Measurements from ENCODE around the gene NAALADL1.

The NAALADL1 gene

GRCh38 chr11:65047581-65048422 lies 10.6 kb downstream of the NAALADL1 start:
- peaks cover 4% of the 10 kb centered on the region for H3K36me3 Mint-ChIP-seq
- peak overlapping the region; percentile 71 for H3K27ac Mint-ChIP-seq
- H3K4me1 Mint-ChIP-seq: peaks cover 14% of the 10 kb centered on the region
- DNase-seq (ENCODE audit: low spot score in 2 of 2) (no peak), ATAC-seq (ENCODE audit: low read depth) (peak; percentile 69)
- no peaks in the 10 kb centered on the region for H3K9me3 Mint-ChIP-seq
- H3K4me3 Mint-ChIP-seq: peak overlapping the region; percentile 87
- peaks cover 2% of the 10 kb centered on the region for H3K27me3 Mint-ChIP-seq

DNA sequence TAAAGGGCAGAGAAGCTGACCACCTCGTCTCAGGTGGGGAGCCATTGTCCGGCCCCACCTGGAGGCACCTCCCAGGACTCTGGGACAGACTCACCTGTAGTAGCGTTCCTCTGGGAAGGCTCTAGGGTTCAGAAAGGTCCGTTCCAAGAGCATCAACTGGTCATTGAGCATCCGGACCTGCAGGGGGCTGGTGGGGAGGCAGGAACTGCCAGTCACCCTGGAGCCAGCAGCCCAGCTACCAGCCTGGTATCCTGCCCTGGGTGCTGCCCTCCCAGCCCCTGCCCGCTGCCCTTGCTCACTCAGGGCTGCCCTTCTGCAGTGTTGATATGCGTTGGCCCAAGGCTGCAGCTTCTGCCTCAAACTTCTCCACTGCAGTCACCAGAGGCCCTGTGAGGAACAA lies 12.6 kb downstream of the NAALADL1 start:
- Mint-ChIP-seq H3K9me3 (no peaks in the 10 kb centered on the region), H3K27ac (no peak overlapping the region), H3K4me3 (no peak overlapping the region), H3K4me1 (peaks cover 16% of the 10 kb centered on the region), H3K27me3 (peaks cover 2% of the 10 kb centered on the region), H3K36me3 (peaks cover 4% of the 10 kb centered on the region)
- ATAC-seq (ENCODE audit: low read depth) (no peak), DNase-seq (ENCODE audit: low spot score in 2 of 2) (no peak)

DNA sequence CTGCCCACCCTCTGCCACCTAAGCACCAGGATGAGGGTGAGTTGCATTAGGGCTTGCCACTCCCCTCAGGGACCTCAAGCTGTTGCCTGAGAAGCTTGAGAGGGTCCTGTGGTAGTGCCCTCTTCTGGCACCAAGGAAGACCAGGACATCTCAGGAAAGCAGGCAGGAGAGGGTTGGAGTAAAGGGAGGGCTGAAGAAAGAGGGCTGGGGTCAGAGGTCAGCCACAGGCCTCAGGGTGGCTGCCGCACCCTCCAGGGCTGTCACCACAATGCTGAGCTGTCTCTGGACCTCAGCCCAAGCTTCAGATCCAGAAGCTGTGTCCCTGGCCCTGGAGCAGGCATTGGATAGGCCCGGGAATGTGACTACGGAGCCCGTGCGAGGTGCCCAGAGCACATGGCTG lies 13.3 kb downstream of the NAALADL1 start:
- peaks cover 4% of the 10 kb centered on the region for H3K36me3 Mint-ChIP-seq
- peaks cover 16% of the 10 kb centered on the region for H3K4me1 Mint-ChIP-seq
- H3K27ac Mint-ChIP-seq: no peak overlapping the region
- no peak overlapping the region for H3K4me3 Mint-ChIP-seq
- DNase-seq (ENCODE audit: low spot score in 2 of 2) (no peak), ATAC-seq (ENCODE audit: low read depth) (no peak)
- H3K27me3 Mint-ChIP-seq: peaks cover 2% of the 10 kb centered on the region
- H3K9me3 Mint-ChIP-seq: no peaks in the 10 kb centered on the region

- peaks cover 4% of the 10 kb centered on the region for H3K36me3 Mint-ChIP-seq
- DNase-seq (ENCODE audit: low spot score in 2 of 2) (no peak), ATAC-seq (ENCODE audit: low read depth) (no peak)
- H3K9me3 Mint-ChIP-seq: no peaks in the 10 kb centered on the region
- H3K27ac Mint-ChIP-seq: peak overlapping the region; percentile 6
- peaks cover 16% of the 10 kb centered on the region for H3K4me1 Mint-ChIP-seq
- H3K4me3 Mint-ChIP-seq: no peak overlapping the region
- peaks cover 2% of the 10 kb centered on the region for H3K27me3 Mint-ChIP-seq
Measured at GRCh38 chr11:65043881-65044501, 14.4 kb downstream of the NAALADL1 start.

GRCh38 chr11:65042891-65043290 lies 15.5 kb downstream of the NAALADL1 start:
- Mint-ChIP-seq H3K4me1 (peaks cover 18% of the 10 kb centered on the region), H3K27ac (no peak overlapping the region), H3K4me3 (peak overlapping the region; percentile 83)

DNA sequence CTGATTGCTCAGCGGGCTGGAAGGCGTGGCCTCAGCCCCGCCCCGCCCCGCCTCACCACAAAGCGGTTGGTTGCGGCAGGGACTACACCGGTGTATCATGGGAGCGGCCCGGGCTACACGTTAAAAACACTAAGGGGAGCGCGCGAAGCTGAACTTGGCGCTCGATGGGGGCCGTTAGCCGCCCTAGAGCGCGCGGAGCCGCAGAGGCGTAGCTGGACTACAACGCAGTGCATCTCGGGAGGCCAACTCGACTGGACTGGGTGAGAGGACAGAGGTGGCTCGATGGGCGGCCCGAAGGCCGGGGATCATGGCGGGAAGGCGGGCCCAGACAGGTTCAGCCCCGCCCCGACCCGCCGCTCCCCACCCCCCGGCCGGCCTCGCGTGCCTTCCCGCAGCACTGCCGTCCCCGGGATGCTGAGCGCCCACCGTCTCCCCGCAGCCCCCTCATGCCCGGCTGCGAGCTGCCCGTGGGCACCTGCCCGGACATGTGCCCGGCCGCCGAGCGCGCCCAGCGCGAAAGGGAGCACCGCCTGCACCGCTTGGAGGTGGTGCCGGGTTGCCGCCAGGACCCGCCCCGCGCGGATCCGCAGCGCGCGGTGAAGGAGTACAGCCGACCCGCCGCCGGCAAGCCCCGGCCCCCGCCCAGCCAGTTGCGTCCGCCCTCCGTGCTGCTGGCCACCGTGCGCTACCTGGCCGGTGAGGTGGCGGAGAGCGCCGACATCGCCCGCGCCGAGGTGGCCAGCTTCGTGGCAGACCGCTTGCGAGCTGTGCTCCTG lies 17.3 kb downstream of the NAALADL1 start, which contains the start of gene SAC3D1:
TSS of gene SAC3D1 (plus strand) at position 364 of the 776 bp plus-strand sequence. CDS start at position 447, 83 bp downstream.
- DNase-seq (ENCODE audit: low spot score in 2 of 2) (peak; percentile 74 to 85), ATAC-seq (ENCODE audit: low read depth) (peak; percentile 87)
- Mint-ChIP-seq H3K4me3 (peak within 1 kb of the TSS; percentile 96), H3K4me1 (peaks cover 7% of the 10 kb centered on the region), H3K36me3 (peaks cover 8% of the 10 kb centered on the region), H3K9me3 (no peaks in the 10 kb centered on the region), H3K27ac (peak within 1 kb of the TSS; percentile 82), H3K27me3 (no peaks in the 10 kb centered on the region)

More at GRCh38 chr11:65042891-65043290, 15.5 kb downstream of the NAALADL1 start:
- ATAC-seq (ENCODE audit: low read depth): no peak
- Mint-ChIP-seq H3K36me3 (peaks cover 4% of the 10 kb centered on the region), H3K27me3 (peaks cover 2% of the 10 kb centered on the region), H3K9me3 (no peaks in the 10 kb centered on the region)
- no peak for DNase-seq (ENCODE audit: low spot score in 2 of 2)

- peaks cover 8% of the 10 kb centered on the region for H3K36me3 Mint-ChIP-seq
Measured at GRCh38 chr11:65040520-65040846, 17.9 kb downstream of the NAALADL1 start.

GRCh38 chr11:65036931-65037330 lies 21.4 kb downstream of the NAALADL1 start:
- DNase-seq (ENCODE audit: low spot score in 2 of 2) (no peak), ATAC-seq (ENCODE audit: low read depth) (no peak)
- no peaks in the 10 kb centered on the region for H3K9me3 Mint-ChIP-seq
- H3K4me3 Mint-ChIP-seq: no peak overlapping the region
- peaks cover 7% of the 10 kb centered on the region for H3K4me1 Mint-ChIP-seq
- H3K36me3 Mint-ChIP-seq: peaks cover 9% of the 10 kb centered on the region
- no peaks in the 10 kb centered on the region for H3K27me3 Mint-ChIP-seq
- no peak overlapping the region for H3K27ac Mint-ChIP-seq

More at GRCh38 chr11:65040520-65040846, 17.9 kb downstream of the NAALADL1 start:
- ATAC-seq (ENCODE audit: low read depth): no peak
- Mint-ChIP-seq H3K27me3 (no peaks in the 10 kb centered on the region), H3K4me3 (peak overlapping the region; percentile 96), H3K4me1 (peaks cover 7% of the 10 kb centered on the region), H3K9me3 (no peaks in the 10 kb centered on the region), H3K27ac (peak overlapping the region; percentile 82)
- DNase-seq (ENCODE audit: low spot score in 2 of 2): no peak

GRCh38 chr11:65035579-65035978 lies 22.8 kb downstream of the NAALADL1 start:
- DNase-seq (ENCODE audit: low spot score in 2 of 2): no peak
- Mint-ChIP-seq H3K27me3 (no peaks in the 10 kb centered on the region), H3K4me1 (peaks cover 4% of the 10 kb centered on the region), H3K9me3 (no peaks in the 10 kb centered on the region), H3K4me3 (no peak overlapping the region), H3K27ac (no peak overlapping the region), H3K36me3 (peaks cover 9% of the 10 kb centered on the region)
- no peak for ATAC-seq (ENCODE audit: low read depth)

DNA sequence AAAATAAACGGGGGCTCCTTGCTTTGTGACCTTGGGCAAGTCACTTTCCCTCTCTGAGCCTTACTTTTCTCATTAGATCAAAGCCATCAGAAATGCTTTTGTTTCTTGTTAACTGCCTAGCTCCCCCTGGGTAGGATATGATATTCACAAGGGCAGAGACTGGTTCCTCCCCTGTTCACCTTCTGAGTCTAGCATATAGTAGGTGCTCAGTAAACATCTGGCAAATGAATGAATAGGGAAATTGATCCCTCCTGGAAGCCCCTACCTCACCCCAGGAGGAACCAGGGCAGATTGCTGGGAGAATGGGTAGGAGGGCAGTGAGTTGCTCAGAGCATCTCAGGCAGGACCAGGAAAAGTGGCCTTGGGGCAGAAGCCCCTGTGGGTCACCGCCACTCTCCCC lies 23.9 kb downstream of the NAALADL1 start:
- no peaks in the 10 kb centered on the region for H3K27me3 Mint-ChIP-seq
- H3K36me3 Mint-ChIP-seq: peaks cover 9% of the 10 kb centered on the region
- DNase-seq (ENCODE audit: low spot score in 2 of 2): no peak
- no peaks in the 10 kb centered on the region for H3K9me3 Mint-ChIP-seq
- H3K4me1 Mint-ChIP-seq: peaks cover 4% of the 10 kb centered on the region
- no peak overlapping the region for H3K4me3 Mint-ChIP-seq
- H3K27ac Mint-ChIP-seq: no peak overlapping the region
- ATAC-seq (ENCODE audit: low read depth): no peak

GRCh38 chr11:65032216-65032615 lies 26.1 kb downstream of the NAALADL1 start:
- H3K36me3 Mint-ChIP-seq: peaks cover 7% of the 10 kb centered on the region
- no peak overlapping the region for H3K27ac Mint-ChIP-seq
- ATAC-seq (ENCODE audit: low read depth) (no peak), DNase-seq (ENCODE audit: low spot score in 2 of 2) (no peak)
- peaks cover 7% of the 10 kb centered on the region for H3K4me1 Mint-ChIP-seq
- no peaks in the 10 kb centered on the region for H3K9me3 Mint-ChIP-seq
- H3K4me3 Mint-ChIP-seq: no peak overlapping the region
- H3K27me3 Mint-ChIP-seq: no peaks in the 10 kb centered on the region

DNA sequence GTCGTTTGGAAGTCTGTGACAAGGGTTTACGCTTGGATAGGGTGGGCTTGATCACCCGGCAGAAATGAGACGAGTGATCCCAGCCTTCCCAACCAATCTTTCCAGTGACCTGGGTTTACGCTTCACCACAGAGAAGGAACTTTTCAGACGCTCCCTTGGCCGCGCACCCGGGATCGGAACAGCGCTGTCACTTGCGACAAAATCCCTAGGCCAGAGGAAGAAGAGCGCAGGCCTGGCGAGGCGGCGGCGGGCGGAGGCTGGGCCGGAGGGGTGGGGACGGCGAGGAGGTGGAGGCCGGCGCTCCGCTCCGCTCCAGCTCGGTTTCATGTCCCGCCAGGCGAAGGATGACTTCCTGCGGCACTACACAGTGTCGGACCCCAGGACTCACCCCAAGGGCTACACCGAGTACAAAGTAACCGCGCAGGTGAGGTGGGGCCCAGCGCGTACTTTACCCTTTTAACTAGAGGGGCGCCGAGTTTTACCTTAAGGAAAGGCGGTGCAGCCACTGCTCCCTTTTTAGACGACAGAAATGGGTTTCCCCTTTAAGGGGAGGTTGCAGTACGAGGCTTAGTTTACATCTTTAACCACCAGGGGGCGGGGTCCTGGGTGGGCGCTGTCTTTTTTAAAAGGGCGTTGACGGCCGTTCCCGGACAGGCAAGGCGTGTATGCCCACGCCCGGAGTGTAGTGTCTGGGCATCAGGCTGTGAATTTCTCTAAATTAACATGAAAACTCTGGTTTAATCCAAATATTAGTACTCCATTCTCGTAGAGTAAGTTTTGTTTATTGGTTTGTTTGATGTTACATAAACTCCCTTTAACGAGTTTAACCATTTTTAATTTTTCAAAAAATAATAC lies 30.9 kb downstream of the NAALADL1 start, which contains the start of gene SNX15:
TSS of gene SNX15 (plus strand) at position 227 of the 855 bp plus-strand sequence. CDS start at position 326, 99 bp downstream.
- ATAC-seq (ENCODE audit: low read depth): peak; percentile 87
- DNase-seq (ENCODE audit: low spot score in 2 of 2): peak; percentile 80 to 94
- Mint-ChIP-seq H3K36me3 (no peaks in the 10 kb centered on the region), H3K27me3 (no peaks in the 10 kb centered on the region), H3K27ac (peak within 1 kb of the TSS; percentile 64), H3K4me3 (peak within 1 kb of the TSS; percentile 82), H3K4me1 (peaks cover 12% of the 10 kb centered on the region), H3K9me3 (no peaks in the 10 kb centered on the region)

DNA sequence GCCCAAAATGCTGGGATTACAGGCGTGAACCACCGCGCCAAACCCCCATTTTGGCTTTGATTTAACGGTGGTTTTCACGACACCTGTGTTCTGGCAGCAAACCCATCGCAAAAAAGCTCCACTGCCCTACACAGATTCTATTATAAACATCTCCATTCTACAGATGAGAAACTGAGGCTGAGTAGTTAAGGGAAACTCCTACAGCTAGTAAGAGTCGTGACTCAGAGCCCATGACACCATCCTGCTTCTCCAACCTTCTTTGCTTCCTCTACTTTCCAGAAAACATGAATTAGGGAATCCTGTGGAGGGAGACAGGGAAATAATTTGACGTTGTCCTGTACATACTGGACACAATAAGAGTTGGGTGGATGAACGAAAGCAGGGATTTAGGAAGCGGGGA lies 31.5 kb downstream of the NAALADL1 start:
- H3K4me1 Mint-ChIP-seq: peaks cover 12% of the 10 kb centered on the region
- no peaks in the 10 kb centered on the region for H3K27me3 Mint-ChIP-seq
- ATAC-seq (ENCODE audit: low read depth) (no peak), DNase-seq (ENCODE audit: low spot score in 2 of 2) (no peak)
- H3K27ac Mint-ChIP-seq: peak overlapping the region; percentile 64
- peak overlapping the region; percentile 82 for H3K4me3 Mint-ChIP-seq
- H3K9me3 Mint-ChIP-seq: no peaks in the 10 kb centered on the region
- peaks cover 4% of the 10 kb centered on the region for H3K36me3 Mint-ChIP-seq
